Karpas-422 (cell line): ENCODE results near the gene PIK3R5. TPM values are rescaled to one million over a fixed set of nuclear protein-coding genes. Genes with fewer than 3 reads are reported as not detected.

Source experiments
- DNase-seq: peaks from one replicate; pipeline ENCODE4 v3.0.0-alpha.2; 2015
- H2AFZ ChIP-seq: fragments of 200-600 bp; sonication (generic); 2 replicates; pipeline ENCODE4 v1.6.1; 2014; ENCODE audit warnings: antibody characterized with exemption, low read length, mixed read lengths
- H3K27ac ChIP-seq: fragments of 200-600 bp; sonication (generic); 2 replicates; pipeline ENCODE4 v1.5.1; 2014; ENCODE audit warnings: mild to moderate bottlenecking, low read length, moderate library complexity
- H3K27me3 ChIP-seq: fragments of 200-600 bp; sonication (generic); 2 replicates; pipeline ENCODE4 v1.6.1; 2014; ENCODE audit warnings: low read length, mixed read lengths
- H3K36me3 ChIP-seq: fragments of 200-600 bp; sonication (generic); 2 replicates; pipeline ENCODE4 v1.6.1; 2014; ENCODE audit warnings: low read length, mixed read lengths; ENCODE audit not compliant: insufficient read depth
- H3K4me1 ChIP-seq: fragments of 200-600 bp; sonication (generic); 2 replicates; pipeline ENCODE4 v1.6.1; 2014; ENCODE audit warnings: mild to moderate bottlenecking, low read length, mixed read lengths
- H3K4me2 ChIP-seq: fragments of 200-600 bp; sonication (generic); 2 replicates; pipeline ENCODE4 v1.6.1; 2014; ENCODE audit warnings: low read length, low read depth, mild to moderate bottlenecking; ENCODE audit not compliant: poor library complexity, severe bottlenecking
- H3K4me3 ChIP-seq: fragments of 200-600 bp; sonication (generic); 2 replicates; pipeline ENCODE4 v1.5.1; 2014; ENCODE audit warnings: mild to moderate bottlenecking, antibody characterized with exemption, low read length, mixed read lengths
- H3K79me2 ChIP-seq: fragments of 200-600 bp; sonication (generic); 2 replicates; pipeline ENCODE4 v1.6.1; 2014; ENCODE audit warnings: mild to moderate bottlenecking, low read length, mixed read lengths
- H3K9ac ChIP-seq: fragments of 200-600 bp; sonication (generic); 2 replicates; pipeline ENCODE4 v1.6.0; 2014; ENCODE audit warnings: low read length
- H3K9me2 ChIP-seq: fragments of 200-600 bp; sonication (generic), shearing (Covaris generic); replicated peaks from 2 replicates; pipeline ENCODE4 v1.6.0; 2014; ENCODE audit warnings: mild to moderate bottlenecking, low read length, moderate library complexity; ENCODE audit not compliant: insufficient read depth
- H3K9me3 ChIP-seq: fragments of 300-700, 200-600 bp; sonication (generic); 2 replicates; pipeline ENCODE4 v1.6.1; 2014; ENCODE audit warnings: low read length, mixed read lengths
- H4K20me1 ChIP-seq: fragments of 200-600 bp; sonication (generic); 2 replicates; pipeline ENCODE4 v1.6.1; 2014; ENCODE audit warnings: mild to moderate bottlenecking, antibody characterized with exemption, low read length, low read depth; ENCODE audit not compliant: insufficient read depth
- total RNA-seq: library from RNA; depleted of rRNA; stranded (reverse); fragments of >200 nt; shearing (Covaris generic); gene quantifications from 2 replicates; pipeline ENCODE4 v1.2.3, GENCODE V29; 2014; ENCODE audit warnings: low replicate concordance

PIK3R5 gene
- total RNA-seq, 1 experiment from 2014 or later, result not detected

DNA sequence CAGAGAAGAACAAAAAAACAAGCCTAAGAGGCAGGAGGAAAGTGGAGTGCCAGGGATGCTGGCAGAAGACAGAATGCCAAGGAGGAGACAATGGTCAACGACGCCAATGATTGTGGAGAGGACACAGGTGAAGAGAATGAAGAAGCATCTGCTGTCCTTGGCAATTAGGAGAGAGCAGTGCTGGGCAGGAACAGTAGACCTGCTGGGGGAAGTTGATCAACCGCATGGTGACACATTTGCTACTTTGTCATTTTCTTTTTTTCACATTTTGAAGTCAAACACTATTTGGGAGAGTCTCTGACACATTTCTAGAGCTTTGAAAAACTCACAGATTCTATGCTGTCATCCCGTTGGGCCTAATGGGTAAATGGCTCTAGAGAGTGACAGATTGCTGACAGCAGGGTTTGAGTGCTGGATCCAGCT, 97.0 kb downstream of the PIK3R5 start:
- no peaks in the 10 kb centered on the region for H3K9me3 ChIP-seq
- no peak for DNase-seq
- no peak overlapping the region for H3K27ac ChIP-seq
- H3K79me2 ChIP-seq, result no peaks in the 10 kb centered on the region
- H2AFZ ChIP-seq, result no peak overlapping the region
- no peaks in the 10 kb centered on the region for H3K9me2 ChIP-seq
- no peak overlapping the region for H3K4me2 ChIP-seq
- no peak overlapping the region for H3K9ac ChIP-seq
- no peaks in the 10 kb centered on the region for H4K20me1 ChIP-seq
- no peaks in the 10 kb centered on the region for H3K27me3 ChIP-seq
- no peaks in the 10 kb centered on the region for H3K4me1 ChIP-seq
- H3K4me3 ChIP-seq, result no peak overlapping the region
- no peaks in the 10 kb centered on the region for H3K36me3 ChIP-seq

DNA sequence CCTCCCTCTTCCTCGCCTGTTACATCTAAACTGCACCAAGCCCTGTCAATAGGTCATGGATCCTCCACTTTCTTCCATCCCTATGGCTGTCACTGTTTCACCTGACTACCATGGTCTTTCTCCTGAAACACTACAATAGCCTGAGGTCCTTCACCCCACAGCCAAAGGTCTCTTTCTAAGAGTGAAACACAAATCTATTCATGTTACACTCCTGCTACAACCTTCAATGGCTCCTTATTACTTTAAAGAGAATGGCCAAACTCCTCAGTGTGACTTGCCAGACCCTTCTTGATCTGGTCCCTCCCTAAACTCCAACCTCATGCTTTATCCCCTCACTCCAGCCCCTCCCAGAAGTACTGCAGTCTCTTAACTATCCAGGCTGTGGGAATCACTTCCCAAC, 97.4 kb downstream of the PIK3R5 start:
- no peaks in the 10 kb centered on the region for H3K79me2 ChIP-seq
- H3K9ac ChIP-seq, result no peak overlapping the region
- H3K4me1 ChIP-seq, result no peaks in the 10 kb centered on the region
- no peaks in the 10 kb centered on the region for H3K36me3 ChIP-seq
- no peak overlapping the region for H3K27ac ChIP-seq
- H4K20me1 ChIP-seq, result no peaks in the 10 kb centered on the region
- H3K4me3 ChIP-seq, result no peak overlapping the region
- no peak overlapping the region for H2AFZ ChIP-seq
- no peak overlapping the region for H3K4me2 ChIP-seq
- H3K9me2 ChIP-seq, result no peaks in the 10 kb centered on the region
- H3K27me3 ChIP-seq, result no peaks in the 10 kb centered on the region
- H3K9me3 ChIP-seq, result no peaks in the 10 kb centered on the region
- DNase-seq, result no peak

DNA sequence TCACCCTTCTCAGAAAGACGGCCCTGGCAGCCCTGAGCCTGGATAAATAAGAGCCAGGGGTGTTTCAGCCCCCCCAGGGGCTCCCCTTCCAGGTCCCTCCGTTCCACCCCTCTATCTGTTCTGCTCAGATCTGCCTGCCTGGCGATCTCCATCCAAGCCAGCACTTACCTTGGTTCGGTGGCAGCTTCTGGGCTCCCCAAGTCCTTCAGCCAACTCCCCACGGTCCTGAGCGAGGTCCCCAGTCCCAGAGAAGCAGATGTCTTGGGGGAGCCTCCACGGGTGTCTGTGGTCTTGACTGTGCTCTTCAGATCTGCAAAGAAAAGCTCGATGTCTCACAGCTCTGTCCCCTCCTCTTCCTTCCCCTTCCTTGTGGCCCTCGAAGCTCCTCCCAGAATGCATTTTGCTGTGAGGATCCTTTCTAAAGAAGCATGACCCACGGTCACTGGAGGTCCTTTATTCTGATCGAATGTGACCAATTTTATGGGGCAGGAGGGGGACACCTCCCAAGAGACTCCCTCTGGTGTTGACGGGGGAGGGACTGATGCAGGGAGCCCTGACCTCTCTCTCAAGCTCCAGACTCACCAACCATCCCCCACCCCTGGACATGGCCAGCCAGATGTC, 98.0 kb downstream of the PIK3R5 start, which contains the start of gene PIK3R6:
Gene PIK3R6, minus strand, starts transcription at position 314 of the 621 bp plus-strand sequence. CDS start 17,880 bp downstream, outside the sequence.
- Histone ChIP-seq H3K27me3 (no peaks in the 10 kb centered on the region), H3K4me1 (no peaks in the 10 kb centered on the region), H3K9me2 (no peaks in the 10 kb centered on the region), H3K9me3 (no peaks in the 10 kb centered on the region), H2AFZ (no peak within 1 kb of the TSS), H4K20me1 (no peaks in the 10 kb centered on the region), H3K79me2 (no peaks in the 10 kb centered on the region), H3K36me3 (no peaks in the 10 kb centered on the region), H3K4me3 (no peak within 1 kb of the TSS), H3K9ac (no peak within 1 kb of the TSS), H3K4me2 (no peak within 1 kb of the TSS), H3K27ac (no peak within 1 kb of the TSS)
- no peak for DNase-seq

DNA sequence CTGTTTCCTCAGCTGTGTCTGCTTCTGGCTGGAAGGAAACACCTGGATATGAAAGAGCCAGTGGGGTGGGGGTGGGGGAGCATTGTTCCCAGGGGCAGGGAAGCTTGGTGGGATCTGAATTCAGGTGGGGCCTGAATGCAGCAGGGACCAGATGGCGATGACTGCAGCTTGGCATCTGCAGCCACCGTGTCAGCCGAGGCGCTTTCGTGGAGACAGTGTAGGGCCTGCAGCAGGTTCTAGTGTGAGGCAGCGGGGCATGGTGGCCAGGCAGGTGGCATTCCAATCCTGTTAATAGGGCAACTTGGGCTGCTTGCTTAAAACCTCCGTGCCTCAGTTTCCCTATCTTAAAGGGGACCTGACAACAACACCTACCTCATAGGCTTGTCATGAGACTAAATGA, 99.7 kb downstream of the PIK3R5 start:
- Histone ChIP-seq H3K4me2 (no peak overlapping the region), H3K27ac (no peak overlapping the region), H3K4me1 (no peaks in the 10 kb centered on the region), H3K79me2 (no peaks in the 10 kb centered on the region), H3K36me3 (no peaks in the 10 kb centered on the region), H3K4me3 (no peak overlapping the region), H3K9me3 (no peaks in the 10 kb centered on the region), H4K20me1 (no peaks in the 10 kb centered on the region), H3K9ac (no peak overlapping the region), H2AFZ (no peak overlapping the region), H3K9me2 (no peaks in the 10 kb centered on the region), H3K27me3 (no peaks in the 10 kb centered on the region)
- DNase-seq, result no peak

DNA sequence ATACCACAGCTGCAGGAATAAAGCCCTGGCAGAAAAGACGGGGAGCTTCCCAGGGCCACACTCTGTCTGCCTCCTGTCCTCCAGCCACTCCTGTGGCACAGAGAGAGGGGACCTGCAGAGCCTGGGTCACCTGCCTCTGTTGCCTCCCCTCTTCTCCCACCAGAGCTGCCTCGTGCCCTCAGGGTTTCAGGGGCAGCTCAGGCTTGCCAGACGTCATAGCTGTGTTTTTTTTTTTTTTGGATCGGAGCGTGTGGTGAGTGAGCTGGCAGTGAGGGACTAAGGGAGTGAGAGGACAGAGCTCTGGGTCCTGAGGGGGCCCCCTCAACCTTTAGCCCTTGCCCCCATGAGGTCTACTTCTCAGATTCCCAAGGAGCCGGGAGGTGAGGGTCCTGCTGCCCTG, 100.1 kb downstream of the PIK3R5 start:
- Histone ChIP-seq H3K36me3 (no peaks in the 10 kb centered on the region), H3K9me3 (no peaks in the 10 kb centered on the region), H3K4me1 (no peaks in the 10 kb centered on the region), H3K4me3 (no peak overlapping the region), H2AFZ (no peak overlapping the region), H4K20me1 (no peaks in the 10 kb centered on the region), H3K9ac (no peak overlapping the region), H3K27me3 (no peaks in the 10 kb centered on the region), H3K79me2 (no peaks in the 10 kb centered on the region), H3K9me2 (no peaks in the 10 kb centered on the region), H3K4me2 (no peak overlapping the region), H3K27ac (no peak overlapping the region)
- no peak for DNase-seq

DNA sequence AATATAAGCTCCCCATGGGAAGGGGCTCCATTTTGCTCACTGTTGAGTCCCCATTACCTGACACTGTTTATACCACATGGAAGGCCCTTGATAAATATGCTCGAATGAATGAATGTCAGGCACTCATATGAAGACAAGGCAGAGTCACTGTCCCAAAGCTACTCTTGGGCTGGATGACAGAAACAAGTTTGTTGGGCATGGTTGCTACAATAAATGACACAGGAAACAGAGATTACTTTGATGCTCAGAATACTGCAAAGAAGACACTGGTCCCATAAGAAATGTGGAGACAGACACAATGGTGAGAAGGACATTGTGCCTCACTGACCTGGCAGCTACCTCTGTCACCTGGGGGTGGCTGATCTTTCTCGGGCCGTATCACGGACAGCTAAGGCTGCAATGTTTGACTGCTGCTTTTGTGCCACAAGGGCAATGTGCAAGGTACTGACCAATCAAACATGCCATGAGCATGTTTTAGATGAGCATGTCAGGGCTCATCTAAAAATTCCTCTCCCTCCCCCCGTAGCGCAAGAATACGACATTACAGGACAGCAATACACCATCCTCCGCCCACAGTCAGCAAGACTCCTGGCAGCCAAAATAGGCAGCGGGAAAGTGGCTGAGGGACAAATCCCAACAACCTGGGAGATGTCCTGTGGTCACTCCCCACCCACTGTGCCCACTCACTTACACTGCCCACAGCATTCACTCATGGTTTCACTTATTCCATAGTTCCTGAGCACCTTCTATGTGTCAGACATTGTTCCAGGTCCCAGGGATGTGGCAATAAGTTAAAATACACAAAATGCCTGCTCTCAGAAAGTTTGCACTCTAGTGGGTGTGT, 103.1 kb downstream of the PIK3R5 start:
- Histone ChIP-seq H3K9ac (no peak overlapping the region), H4K20me1 (no peaks in the 10 kb centered on the region), H3K4me3 (no peak overlapping the region), H2AFZ (no peak overlapping the region), H3K79me2 (no peaks in the 10 kb centered on the region), H3K9me2 (no peaks in the 10 kb centered on the region), H3K4me1 (peaks cover 19% of the 10 kb centered on the region), H3K9me3 (no peaks in the 10 kb centered on the region), H3K4me2 (no peak overlapping the region), H3K27ac (no peak overlapping the region), H3K36me3 (no peaks in the 10 kb centered on the region), H3K27me3 (no peaks in the 10 kb centered on the region)
- no peak for DNase-seq

DNA sequence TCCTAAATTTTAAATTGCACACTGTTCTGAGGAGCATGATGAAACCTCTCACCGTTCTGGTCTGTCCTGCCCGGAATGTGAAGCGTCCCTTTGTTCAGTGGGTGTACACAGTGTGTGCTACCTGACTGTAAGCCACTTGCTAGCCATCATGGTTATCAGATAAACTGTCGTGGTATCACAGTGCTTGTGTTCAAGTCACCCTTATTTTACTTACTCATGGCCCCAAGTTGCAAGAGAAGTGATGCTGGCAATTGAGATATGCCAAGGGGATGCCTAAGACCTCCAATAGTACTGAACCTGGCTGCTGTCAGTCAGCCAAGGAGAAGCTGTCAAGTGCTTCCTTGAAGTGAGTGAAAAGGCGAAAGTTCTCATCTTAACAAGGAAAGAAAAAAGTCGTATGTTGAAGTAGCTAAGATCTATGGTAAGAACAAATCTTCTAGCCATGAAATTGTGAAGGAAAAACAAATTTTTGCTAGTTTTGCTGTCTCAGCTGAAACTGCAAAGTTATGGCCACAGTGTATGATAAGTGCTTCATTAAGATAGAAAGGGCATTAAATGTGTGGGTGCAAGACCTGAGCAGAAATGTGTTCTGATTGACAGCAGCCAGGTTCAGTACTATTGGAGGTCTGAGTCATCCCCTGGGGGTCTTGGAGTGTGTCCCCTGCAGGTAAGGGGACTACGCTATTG, 103.9 kb downstream of the PIK3R5 start:
- H3K4me3 ChIP-seq, result no peak overlapping the region
- H3K36me3 ChIP-seq, result no peaks in the 10 kb centered on the region
- no peak overlapping the region for H2AFZ ChIP-seq
- H3K4me1 ChIP-seq, result peaks cover 21% of the 10 kb centered on the region
- no peaks in the 10 kb centered on the region for H3K79me2 ChIP-seq
- no peaks in the 10 kb centered on the region for H3K27me3 ChIP-seq
- no peak overlapping the region for H3K27ac ChIP-seq
- H3K4me2 ChIP-seq, result no peak overlapping the region
- H3K9ac ChIP-seq, result no peak overlapping the region
- H3K9me2 ChIP-seq, result no peaks in the 10 kb centered on the region
- no peaks in the 10 kb centered on the region for H3K9me3 ChIP-seq
- DNase-seq, result no peak
- no peaks in the 10 kb centered on the region for H4K20me1 ChIP-seq

DNA sequence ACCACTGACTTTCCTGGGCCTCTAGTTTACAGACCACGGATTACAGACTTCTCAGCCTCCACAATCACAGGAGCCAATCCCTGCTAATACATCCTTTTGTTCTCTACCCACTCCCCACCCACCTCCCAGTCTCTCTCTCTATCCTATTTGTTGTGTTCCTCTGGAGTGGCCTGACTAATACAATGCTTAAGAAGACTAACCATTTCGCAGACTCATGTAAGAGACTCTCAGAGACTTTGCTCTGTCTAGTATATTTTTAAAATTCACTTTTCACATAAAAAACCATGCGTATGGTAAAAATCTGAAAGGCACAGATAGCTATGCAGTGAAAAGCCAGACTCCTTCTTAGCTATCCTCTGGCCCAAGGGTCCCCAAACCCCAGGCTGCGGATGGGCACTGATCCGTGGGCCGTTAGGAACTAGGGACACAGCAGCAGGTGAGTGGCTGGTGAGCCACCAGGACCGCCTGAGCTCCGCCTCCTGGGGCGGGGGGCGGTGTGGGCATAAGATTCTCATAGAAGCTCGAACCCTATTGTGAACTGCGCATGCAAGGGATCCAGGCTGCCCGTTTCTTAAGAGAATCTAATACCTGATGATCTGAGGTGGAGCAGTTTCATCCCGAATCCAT, 105.6 kb downstream of the PIK3R5 start:
- peaks cover 21% of the 10 kb centered on the region for H3K4me1 ChIP-seq
- H3K27me3 ChIP-seq, result no peaks in the 10 kb centered on the region
- H3K4me2 ChIP-seq, result no peak overlapping the region
- H3K4me3 ChIP-seq, result no peak overlapping the region
- H3K79me2 ChIP-seq, result no peaks in the 10 kb centered on the region
- H4K20me1 ChIP-seq, result no peaks in the 10 kb centered on the region
- H3K36me3 ChIP-seq, result no peaks in the 10 kb centered on the region
- H3K9me2 ChIP-seq, result no peaks in the 10 kb centered on the region
- DNase-seq, result no peak
- no peak overlapping the region for H2AFZ ChIP-seq
- H3K9me3 ChIP-seq, result no peaks in the 10 kb centered on the region
- H3K27ac ChIP-seq, result no peak overlapping the region
- no peak overlapping the region for H3K9ac ChIP-seq
